Right lobe of liver (tissue), 6 donors: Measurements from ENCODE around the gene NKX2-8. TPM values are rescaled to one million over a fixed set of nuclear protein-coding genes. Genes with fewer than 3 reads are reported as not detected.
"Not testable (repeated sequence)": the region's sequence is repeated elsewhere in the genome, so short reads cannot be mapped to it uniquely, and the experiment has no call there.

ENCODE experiments used
- ATAC-seq, 4 donors: fragments of 200-7000 bp; cut with Tn5 transposase; one replicate each; pipeline ENCODE4 v1.9.1; 2020; ENCODE audit warnings: mild to moderate bottlenecking in 4 of 4, moderate library complexity in 4 of 4
- DNase-seq, 3 donors: peaks; one replicate each; pipeline ENCODE4 v3.0.0-alpha.2; 2020
- H3K27ac ChIP-seq, 3 donors: fragments of 200-600 bp; one replicate each; pipeline ENCODE4 v1.8.0; 2022
- H3K27me3 ChIP-seq, 2 donors: fragments of 200-600 bp; one replicate each; pipeline ENCODE4 v1.8.0; 2022
- H3K36me3 ChIP-seq, 4 donors: fragments of 200-600 bp; sonication (generic) in 1 of 4; one replicate each; pipeline versions ENCODE4 v1.5.1 to v1.8.0; 2017 to 2022; ENCODE audit warnings: control low read depth in 1 of 4
- H3K4me1 ChIP-seq, 4 donors: fragments of 200-600 bp; sonication (generic) in 1 of 4; one replicate each; pipeline versions ENCODE4 v1.5.1 to v1.8.0; 2017 to 2022; ENCODE audit warnings: control low read depth in 1 of 4
- H3K4me3 ChIP-seq, 3 donors: fragments of 200-600 bp; one replicate each; pipeline ENCODE4 v1.8.0; 2022
- H3K9me3 ChIP-seq, 4 donors: fragments of 200-600 bp; sonication (generic) in 1 of 4; one replicate each; pipeline versions ENCODE4 v1.5.1 to v1.8.0; 2017 to 2022; ENCODE audit warnings: control low read depth in 1 of 4
- CTCF ChIP-seq, 4 donors: fragments of 200-600 bp in 3 of 4; fragments of 450-650 bp in 1 of 4; IDR thresholded peaks; one replicate each; pipeline versions ENCODE4 v1.5.1 to v1.8.0; 2016 to 2022; ENCODE audit warnings: antibody characterized with exemption in 4 of 4, mild to moderate bottlenecking in 2 of 4
- POLR2A ChIP-seq: fragments of 450-650 bp; IDR thresholded peaks from one replicate; pipeline ENCODE4 v1.6.1; 2017; ENCODE audit warnings: antibody characterized with exemption, mild to moderate bottlenecking
- WGBS: methylation state at CpG from one replicate; pipeline ENCODE4 v1.1.6; 2018; ENCODE audit warnings: low coverage, low lambda C conversion rate; ENCODE audit not compliant: insufficient coverage; ENCODE audit errors: missing lambda C conversion rate; 5-methylcytosine and 5-hydroxymethylcytosine counted together
- intact Hi-C, 2 donors: fragments of 100-400 bp; cut with DNase I; formaldehyde crosslinking; loops; one replicate each; pipeline versions ENCODE4 v1.11.2 to v1.14.1; 2022
- total RNA-seq, 6 experiments: library from RNA; depleted of rRNA in 2 of 6; stranded (reverse); fragments of >200 nt in 2 of 6; fragmentation: NEBNext Ultra II Directional in 3 of 6; extraction: Animal tissue kit (Norgen Biotek cat#: 25700) in 3 of 6; gene quantifications; one replicate each; pipeline versions ENCODE4 v1.1.0 to v1.2.4, GENCODE V29; 2016 to 2023
- donor health status: DM: no; HTN: yes; CAD: no.
- donor health status: DM: no; HTN: no; CAD: no.
- donor health status: DM: no; HTN: no; CAD: no.
- donor health status: DM: no; HTN: yes; CAD: no.
- donor health status: DM: no; HTN: yes; CAD: no.

The NKX2-8 gene
- total RNA-seq, 6 experiments from 2014 or later: not detected

GRCh38 chr14:36555998-36556743 is 26.2 kb downstream of the NKX2-8 start:
- intact Hi-C loops: loop anchor here in 1 of 2 donors (10.0 kb wide), 1 partner anchor 49 kb away; no protein-coding TSS in a partner anchor
- WGBS: 61% methylated on average over 6 of the region's 6 CpGs

GRCh38 chr14:36553656-36554260 is 28.7 kb downstream of the NKX2-8 start:
- DNase-seq: no peak
- intact Hi-C loops: loop anchor here in 1 of 2 donors (10.0 kb wide), 1 partner anchor 51 kb away; no protein-coding TSS in a partner anchor
- Histone ChIP-seq H3K4me3 (no peak overlapping the region), H3K4me1 (no peaks in the 10 kb centered on the region), H3K36me3 (no peaks in the 10 kb centered on the region), H3K27me3 (no peaks in the 10 kb centered on the region), H3K9me3 (no peaks in the 10 kb centered on the region), H3K27ac (no peak overlapping the region)
- 32% methylated on average over 4 of the region's 4 CpGs for WGBS
- no peak for TF ChIP-seq POLR2A
- TF ChIP-seq CTCF (IDR thresholded peaks at IDR 0.05): peak; percentile 51 to 66 (median 62)
- ATAC-seq: peak; percentile 79 to 88 (median 82)

More at GRCh38 chr14:36555998-36556743, 26.2 kb downstream of the NKX2-8 start:
- DNase-seq (no peak), ATAC-seq (no peak)
- Histone ChIP-seq H3K36me3 (no peaks in the 10 kb centered on the region), H3K4me1 (no peaks in the 10 kb centered on the region), H3K27ac (no peak overlapping the region), H3K9me3 (no peaks in the 10 kb centered on the region), H3K27me3 (no peaks in the 10 kb centered on the region), H3K4me3 (no peak overlapping the region)
- TF ChIP-seq CTCF (IDR thresholded peaks at IDR 0.05): no peak
- TF ChIP-seq POLR2A: no peak

- no peaks in the 10 kb centered on the region for H3K4me1 ChIP-seq
- intact Hi-C loops: loop anchor here in 1 of 2 donors (10.0 kb wide), 1 partner anchor 54 kb away; no protein-coding TSS in a partner anchor
- DNase-seq: no peak
- H3K9me3 ChIP-seq: no peaks in the 10 kb centered on the region
- TF ChIP-seq POLR2A: no peak
- no peak for TF ChIP-seq CTCF (IDR thresholded peaks at IDR 0.05)
- no peak overlapping the region for H3K4me3 ChIP-seq
- H3K36me3 ChIP-seq: no peaks in the 10 kb centered on the region
- WGBS: 26% methylated on average over 1 of the region's 1 CpG
- peak in 3 of 4 donors; percentile 38 to 56 (median 40) for ATAC-seq
- H3K27me3 ChIP-seq: no peaks in the 10 kb centered on the region
- no peak overlapping the region for H3K27ac ChIP-seq
Measured at GRCh38 chr14:36550899-36551298, 31.5 kb downstream of the NKX2-8 start.

- DNase-seq, H3K36me3 ChIP-seq, ATAC-seq, H3K4me1 ChIP-seq, intact Hi-C loops, H3K27ac ChIP-seq, H3K9me3 ChIP-seq, H3K4me3 ChIP-seq, H3K27me3 ChIP-seq: not testable (repeated sequence)
- WGBS: 89% methylated on average over 3 of the region's 16 CpGs
Measured at GRCh38 chr14:36544280-36544679, 38.1 kb downstream of the NKX2-8 start.

- DNase-seq: no peak
- Histone ChIP-seq H3K36me3 (no peaks in the 10 kb centered on the region), H3K27me3 (no peaks in the 10 kb centered on the region), H3K9me3 (no peaks in the 10 kb centered on the region), H3K4me3 (no peak overlapping the region), H3K27ac (no peak overlapping the region), H3K4me1 (no peaks in the 10 kb centered on the region)
- no CpG with 5 or more reads among the region's 1 CpG for WGBS
- intact Hi-C loops: no loop called here
- ATAC-seq: no peak
- TF ChIP-seq CTCF (IDR thresholded peaks at IDR 0.05): no peak
- no peak for TF ChIP-seq POLR2A
Measured at GRCh38 chr14:36538051-36538450, 44.4 kb downstream of the NKX2-8 start.
